NCI-H510A (cell line): ENCODE data around the gene VPS4B.

Source experiments
- DNase-seq: peaks from one replicate; lab custom pipeline; 2025; lab: John Stamatoyannopoulos, UW

VPS4B gene

DNA sequence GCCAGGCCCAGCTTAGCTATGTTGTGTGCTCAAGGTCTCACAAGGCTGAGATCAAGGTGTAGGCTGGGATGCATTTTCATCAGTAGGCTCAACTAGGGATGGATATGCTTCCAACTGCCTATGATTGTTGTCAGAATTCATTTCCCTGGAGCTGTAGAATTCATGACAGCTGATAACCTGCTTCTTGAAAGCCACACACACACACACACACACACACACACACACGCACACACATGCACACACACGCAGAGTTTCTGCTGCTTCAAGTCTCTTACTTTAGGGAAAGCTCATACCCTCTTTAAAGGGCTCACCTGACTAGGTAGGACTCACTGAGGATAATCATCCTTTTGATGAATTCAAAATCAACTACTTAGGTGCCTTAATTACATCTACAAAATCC, 8.2 kb upstream of the VPS4B start:
- no peak for DNase-seq

DNA sequence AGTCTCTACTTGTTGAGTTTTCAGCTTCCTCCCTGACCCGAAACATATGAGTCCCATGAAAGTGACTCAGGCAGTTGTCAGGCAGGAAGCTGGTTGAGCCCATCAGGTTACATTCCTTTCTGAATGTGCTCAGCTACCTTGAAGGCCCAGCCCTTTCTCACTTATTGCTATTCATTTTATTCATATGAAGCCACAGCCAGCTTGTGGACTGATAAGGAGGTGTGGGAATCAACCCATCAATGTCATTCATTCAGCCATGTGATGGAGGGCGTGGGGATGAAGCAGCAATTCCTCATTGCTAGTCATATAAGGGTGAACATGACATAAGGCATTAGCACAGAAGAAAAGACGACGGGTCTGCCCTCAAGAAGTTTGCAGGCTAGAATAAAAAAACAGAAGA, 5.3 kb upstream of the VPS4B start:
- no peak for DNase-seq

DNA sequence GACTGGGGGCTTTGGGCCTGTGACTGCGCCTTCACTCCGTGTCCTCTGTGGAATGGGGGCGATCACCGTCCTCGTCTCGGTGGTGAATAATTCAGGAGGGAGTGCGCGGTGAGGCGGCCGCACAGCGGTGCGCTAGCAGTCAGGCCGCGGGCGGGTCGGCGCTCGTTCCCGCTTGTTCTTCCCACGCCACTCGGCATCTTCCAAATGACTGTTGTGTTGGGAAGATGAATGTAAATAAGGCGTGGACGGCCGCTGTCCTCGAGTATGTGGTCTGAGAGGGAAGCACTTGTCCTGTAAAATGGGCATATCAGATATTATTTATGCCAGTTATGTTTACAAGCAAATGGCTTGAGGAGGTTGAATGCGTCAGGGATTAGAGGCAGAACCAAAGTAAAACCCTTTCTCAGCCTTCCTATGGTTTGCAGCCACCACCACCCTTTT, 608 bp upstream of the VPS4B start:
- DNase-seq: peak; percentile 74

GRCh38 chr18:63421514-63421913, 762 bp downstream of the VPS4B start:
- no peak for DNase-seq

- DNase-seq: no peak
Observed at GRCh38 chr18:63412953-63413352, 9.3 kb downstream of the VPS4B start.

- DNase-seq: no peak
Observed at GRCh38 chr18:63410792-63411191, 11.5 kb downstream of the VPS4B start.

- DNase-seq: no peak
Observed at GRCh38 chr18:63409301-63409700, 13.0 kb downstream of the VPS4B start.

- DNase-seq: no peak
Observed at GRCh38 chr18:63407734-63408133, 14.5 kb downstream of the VPS4B start.

DNA sequence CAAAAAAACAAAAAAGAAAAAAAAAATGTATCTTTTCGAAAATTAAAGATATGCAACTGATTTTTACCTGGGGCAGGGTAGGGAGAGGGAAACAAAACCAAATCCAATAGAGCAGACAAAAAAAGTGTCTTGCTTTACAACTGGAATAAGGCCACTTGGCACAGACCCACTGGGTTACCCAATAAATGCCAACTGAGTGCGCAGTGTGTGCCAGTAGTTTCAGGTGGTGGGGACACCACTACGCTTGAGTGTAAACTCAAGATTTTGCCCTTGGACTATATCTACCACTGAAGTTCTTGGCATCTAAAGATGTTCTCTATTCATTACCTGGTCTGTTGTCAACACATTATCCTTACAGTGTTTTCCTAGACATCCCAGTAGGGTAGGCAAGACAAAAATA, 16.3 kb downstream of the VPS4B start:
- no peak for DNase-seq

GRCh38 chr18:63402246-63403162, 19.8 kb downstream of the VPS4B start:
- DNase-seq: no peak

GRCh38 chr18:63399300-63399699, 23.0 kb downstream of the VPS4B start:
- DNase-seq: no peak

DNA sequence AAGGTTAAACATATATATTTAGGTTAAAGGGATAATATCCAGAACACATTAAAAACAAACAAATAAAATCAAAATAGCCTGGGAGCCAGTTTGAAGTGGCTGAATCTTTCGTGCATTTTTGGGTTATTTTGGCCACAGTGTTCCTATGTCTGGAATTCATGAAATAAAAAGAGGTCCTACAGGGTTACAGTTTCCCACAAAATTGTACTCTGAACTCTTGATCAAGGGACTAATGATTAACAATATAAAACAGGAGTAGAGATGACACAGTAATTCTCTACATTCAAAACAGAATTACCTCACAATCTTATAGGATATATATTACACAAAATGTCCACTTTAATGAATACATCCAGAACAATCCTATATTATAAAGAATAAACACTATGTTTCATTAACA, 24.9 kb downstream of the VPS4B start:
- DNase-seq: no peak

DNA sequence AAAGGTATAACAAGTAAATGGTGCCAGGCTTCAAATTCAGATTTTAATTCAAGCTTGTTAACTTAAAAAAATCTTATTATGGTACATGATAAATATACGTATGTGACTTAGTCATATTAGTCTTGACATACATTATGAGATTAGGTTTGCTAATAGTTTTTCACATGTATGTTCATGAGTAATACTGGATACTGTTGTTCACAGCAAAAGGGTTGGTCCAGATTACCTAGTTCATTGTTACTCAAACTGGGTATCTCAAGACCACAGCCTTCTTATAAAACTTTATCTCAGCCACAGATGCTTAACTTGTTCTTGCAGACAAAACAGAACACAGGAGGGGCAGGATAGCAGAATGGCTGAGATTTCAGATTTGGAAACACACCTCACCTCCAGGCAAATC, 26.8 kb downstream of the VPS4B start:
- no peak for DNase-seq

DNA sequence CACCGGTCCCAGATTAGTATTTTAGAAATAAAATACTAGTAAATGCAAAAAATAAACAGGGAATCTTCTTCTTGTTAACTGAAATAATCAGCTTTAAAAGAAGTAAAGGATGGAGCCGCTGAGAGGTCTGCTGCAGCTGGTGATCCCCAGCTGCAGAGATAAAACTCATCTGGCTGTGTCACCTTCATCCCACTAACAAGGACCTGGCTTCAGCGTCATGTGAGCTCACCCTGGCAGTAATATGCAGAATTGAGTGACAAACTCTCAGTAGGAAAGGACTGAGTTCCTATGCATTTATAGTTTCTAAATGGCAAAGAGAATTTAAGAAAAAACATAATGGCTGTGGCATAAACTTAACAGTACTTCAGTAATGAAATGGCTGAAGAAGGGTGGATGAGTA, 27.3 kb downstream of the VPS4B start:
- DNase-seq: no peak

DNA sequence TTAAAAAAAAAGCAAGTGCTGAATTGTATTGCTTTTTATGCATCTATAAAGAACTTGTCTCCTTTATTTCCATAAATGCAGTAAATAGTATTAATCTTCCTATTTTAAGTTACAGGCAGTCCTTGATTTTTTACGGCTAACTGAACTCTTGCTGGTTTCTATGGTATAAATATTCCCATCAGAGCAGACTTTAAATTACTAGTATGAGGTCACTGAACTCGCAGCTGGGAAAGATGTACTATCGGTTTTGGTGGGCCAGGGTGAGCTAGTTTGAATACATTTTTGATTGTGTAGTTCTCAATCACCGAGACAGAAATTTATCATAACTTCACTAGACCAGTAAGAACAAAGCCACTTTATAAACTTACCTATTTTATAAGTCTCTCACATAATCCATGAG, 34.4 kb downstream of the VPS4B start:
- no peak for DNase-seq

GRCh38 chr18:63382843-63383242, 39.4 kb downstream of the VPS4B start:
- no peak for DNase-seq

DNA sequence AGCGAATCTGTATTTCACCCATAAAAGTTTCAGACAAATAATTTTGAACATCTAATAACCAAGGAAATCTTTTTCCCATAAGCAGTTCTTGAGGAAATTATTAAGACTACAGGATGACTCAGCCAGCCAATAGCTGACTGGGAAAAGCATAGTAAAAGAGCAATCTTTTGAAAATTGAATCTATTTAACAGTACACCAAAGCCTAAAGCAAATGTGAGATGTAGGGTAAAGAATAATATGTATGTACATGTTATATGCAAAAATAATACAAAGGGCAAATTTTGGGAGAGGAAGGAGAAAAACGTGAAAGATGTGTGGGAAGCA, 42.7 kb downstream of the VPS4B start:
- no peak for DNase-seq

DNA sequence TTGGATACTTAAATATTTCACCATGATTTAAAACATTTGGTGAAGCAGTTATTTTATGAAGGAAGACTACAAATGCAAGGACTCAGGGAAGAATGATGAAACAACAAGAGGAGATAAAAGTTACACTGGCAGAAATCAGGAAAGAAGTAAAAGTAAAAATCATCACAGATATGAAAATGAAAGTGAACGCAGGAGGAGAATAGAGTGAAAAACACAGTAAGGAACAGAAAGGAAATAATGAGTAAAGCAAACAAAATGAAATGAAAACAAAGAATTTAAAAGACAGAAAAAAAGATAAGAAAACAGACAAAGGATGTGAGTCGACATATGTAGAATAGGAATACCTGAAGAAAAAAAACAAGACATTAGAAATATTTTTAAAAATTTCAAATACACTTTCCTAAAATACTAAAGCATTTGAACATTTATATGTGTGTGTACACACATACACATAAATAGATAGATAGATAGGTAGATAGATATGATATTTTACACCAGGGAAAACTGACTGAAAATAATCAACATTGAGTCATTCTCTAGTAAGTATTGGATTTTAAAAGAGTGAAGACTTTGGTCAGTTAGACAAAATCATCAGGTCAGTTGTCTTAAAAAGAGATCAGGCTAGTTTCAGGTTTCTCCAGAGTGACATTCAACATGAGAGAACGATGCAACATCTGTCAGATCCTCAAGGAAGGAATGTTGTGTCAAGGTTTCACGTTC, 43.2 kb downstream of the VPS4B start:
- no peak for DNase-seq

GRCh38 chr18:63377275-63377980, 44.8 kb downstream of the VPS4B start:
- no peak for DNase-seq

GRCh38 chr18:63376538-63376937, 45.7 kb downstream of the VPS4B start:
- DNase-seq: no peak

DNA sequence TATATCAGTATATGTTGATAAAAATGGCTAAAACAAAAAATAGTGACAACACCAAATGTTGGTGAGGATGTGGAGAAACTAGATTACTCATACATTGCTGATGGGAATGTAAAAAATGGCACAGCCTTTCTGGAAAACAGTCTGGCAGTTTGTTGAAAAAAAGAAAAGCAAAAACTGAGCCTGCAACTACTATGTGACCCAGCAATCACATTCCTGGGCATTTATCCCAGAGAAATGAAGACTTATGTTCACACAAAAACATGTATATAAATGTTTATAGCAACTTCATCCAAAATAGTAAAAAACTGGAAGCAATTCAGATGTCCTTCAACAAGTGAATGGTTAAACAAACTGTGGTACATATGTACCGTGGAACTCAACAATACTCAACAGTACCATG, 47.7 kb downstream of the VPS4B start:
- DNase-seq: no peak

GRCh38 chr18:63373161-63373560, 49.1 kb downstream of the VPS4B start:
- DNase-seq: no peak

GRCh38 chr18:63368611-63369010, 53.7 kb downstream of the VPS4B start:
- no peak for DNase-seq
